ENCODE results near the gene MCTP2.

MCTP2 gene

GRCh38 chr15:94411846-94412245, 180.5 kb downstream of the MCTP2 start:
- DNase-seq: no peak

DNA sequence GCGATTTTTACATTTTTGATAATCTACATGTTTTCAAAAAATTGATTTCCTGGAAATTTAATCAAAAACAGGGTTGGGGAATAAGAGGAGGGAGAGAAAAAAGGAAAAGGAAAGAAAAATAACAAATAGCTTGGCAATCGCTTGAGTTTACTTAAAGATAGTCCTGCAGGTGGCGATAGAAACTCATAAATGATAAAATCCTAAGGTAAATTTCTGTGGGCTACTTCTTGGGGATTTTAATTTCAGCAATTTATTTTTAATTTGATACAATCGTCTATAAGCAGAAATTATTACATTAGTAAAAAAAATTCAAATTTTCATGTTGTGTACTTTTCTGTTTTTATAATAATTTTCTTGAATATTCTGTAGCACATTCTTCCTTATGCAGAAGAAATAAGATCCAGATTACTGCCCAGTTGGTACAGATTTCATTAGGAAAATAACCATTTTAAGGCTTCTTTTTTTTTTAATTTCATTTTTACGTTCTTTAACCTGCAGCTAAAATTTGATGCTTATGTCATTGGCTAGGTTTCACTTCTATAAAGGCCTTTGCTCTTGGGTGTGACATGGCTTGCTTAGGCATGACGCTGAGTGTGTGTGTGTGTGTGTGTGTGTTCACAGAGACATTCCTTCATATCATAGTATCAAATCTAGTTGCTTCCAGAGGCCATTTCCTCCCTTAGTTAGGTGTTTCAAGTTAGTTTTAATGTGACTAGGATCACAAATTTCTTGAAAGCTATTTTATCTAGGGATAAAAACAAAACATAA, 181.8 kb downstream of the MCTP2 start:
- no peak for DNase-seq

DNA sequence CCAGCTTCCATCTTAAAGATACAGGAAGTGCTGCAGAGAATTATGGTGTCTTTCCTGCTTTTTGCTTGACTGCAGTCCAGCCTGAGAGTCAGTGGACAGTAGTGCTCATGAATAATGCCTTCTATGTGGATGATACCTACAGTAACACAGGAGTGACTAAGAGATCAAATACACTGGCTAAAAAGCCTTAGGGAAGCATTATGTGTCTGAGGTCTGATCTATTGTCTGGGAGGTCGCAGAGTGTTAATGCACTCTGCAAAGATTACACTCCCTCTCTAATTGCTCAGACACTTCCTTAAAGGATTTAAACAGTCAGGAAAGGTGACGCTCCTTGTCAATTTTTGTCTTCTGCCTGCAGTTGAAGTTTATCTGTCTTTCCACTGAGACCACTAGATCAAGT, 183.6 kb downstream of the MCTP2 start:
- DNase-seq: no peak

- no peak for DNase-seq
These were observed 184.9 kb downstream of the MCTP2 start for GRCh38 chr15:94416267-94416666.

- DNase-seq: no peak
These were observed 185.5 kb downstream of the MCTP2 start for GRCh38 chr15:94416820-94417219.

DNA sequence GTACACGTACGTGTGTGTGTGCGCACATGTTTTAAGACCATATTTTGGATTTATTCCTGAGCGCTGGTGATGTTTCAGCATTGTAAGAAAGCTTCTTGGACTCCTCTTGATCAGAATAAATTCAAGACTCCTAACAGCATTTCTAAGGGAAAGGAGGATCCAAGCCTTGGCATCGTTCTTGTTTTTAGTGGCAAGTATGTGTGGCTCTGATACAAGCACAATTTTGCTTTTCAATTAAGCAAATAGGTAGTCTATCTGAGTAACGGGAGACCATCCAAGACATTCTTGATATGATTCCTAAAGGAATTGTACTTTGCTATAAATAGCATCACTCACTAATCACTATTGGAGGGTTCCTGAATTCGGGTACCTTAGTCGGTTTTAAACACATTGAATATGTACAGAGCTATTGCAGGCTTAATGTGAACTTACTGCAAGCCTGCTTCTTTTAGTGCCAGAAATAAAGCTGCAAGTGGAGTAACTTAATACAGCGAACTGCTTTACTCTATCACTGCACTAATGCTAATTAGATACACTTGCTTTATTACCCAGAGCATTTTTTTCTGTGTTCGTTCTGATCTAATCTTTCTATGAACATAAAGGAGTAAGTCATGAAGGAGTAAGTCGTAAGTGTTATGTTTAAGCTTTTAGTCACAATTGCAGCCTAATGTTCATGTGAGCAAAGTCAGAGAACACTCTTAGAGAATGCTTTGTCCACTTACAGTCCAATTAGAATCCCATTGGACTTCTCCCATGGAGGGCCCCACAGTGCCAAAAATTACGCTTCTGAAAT, 186.3 kb downstream of the MCTP2 start:
- DNase-seq: no peak

DNA sequence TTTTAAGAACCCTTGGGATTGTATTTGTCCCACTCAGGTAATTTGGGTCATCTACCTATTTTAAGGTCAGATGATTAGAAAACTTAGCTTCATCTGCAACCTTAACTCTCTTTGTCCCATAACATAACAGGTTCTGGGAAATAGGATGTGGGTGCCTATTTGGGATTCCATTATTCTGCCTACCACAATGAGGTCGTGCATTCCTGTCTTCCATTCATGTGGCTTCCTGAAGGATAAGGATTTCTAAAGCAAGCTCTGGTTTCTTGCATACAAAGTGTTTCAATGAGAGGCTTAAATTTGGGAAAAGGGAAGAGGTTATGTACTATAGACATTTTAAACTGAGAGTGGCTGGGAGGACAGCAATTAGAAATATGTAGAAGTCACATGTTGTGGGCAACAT, 190.3 kb downstream of the MCTP2 start:
- no peak for DNase-seq

- no peak for DNase-seq
These were observed 200.9 kb downstream of the MCTP2 start for GRCh38 chr15:94432279-94432678.

- no peak for DNase-seq
These were observed 207.8 kb downstream of the MCTP2 start for GRCh38 chr15:94439158-94439557.

GRCh38 chr15:94441760-94442159, 210.4 kb downstream of the MCTP2 start:
- no peak for DNase-seq

DNA sequence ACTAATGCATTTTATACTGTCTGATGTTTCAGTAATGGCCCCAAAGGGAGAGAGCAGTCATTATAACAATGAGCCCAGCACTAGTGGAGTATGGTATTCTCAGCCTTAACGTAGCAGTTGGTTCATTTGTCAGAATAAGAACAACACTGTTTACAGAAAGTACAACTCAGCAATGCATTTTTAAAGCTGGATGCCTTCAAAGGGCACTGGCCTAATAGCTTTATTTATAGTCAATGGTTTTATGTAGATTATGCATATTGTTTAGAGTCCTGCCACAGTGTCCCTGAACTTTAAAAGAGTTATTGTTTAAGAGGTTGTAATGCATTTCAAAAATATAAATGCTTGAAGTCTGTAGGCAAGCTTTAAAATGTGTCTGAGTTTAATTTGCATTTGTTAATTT, 211.1 kb downstream of the MCTP2 start:
- no peak for DNase-seq

GRCh38 chr15:94443186-94443585, 211.8 kb downstream of the MCTP2 start:
- no peak for DNase-seq

GRCh38 chr15:94445566-94446160, 214.3 kb downstream of the MCTP2 start:
- DNase-seq: no peak

- no peak for DNase-seq
These were observed 215.1 kb downstream of the MCTP2 start for GRCh38 chr15:94446441-94446840.

- DNase-seq: no peak
These were observed 220.1 kb downstream of the MCTP2 start for GRCh38 chr15:94451466-94451865.

DNA sequence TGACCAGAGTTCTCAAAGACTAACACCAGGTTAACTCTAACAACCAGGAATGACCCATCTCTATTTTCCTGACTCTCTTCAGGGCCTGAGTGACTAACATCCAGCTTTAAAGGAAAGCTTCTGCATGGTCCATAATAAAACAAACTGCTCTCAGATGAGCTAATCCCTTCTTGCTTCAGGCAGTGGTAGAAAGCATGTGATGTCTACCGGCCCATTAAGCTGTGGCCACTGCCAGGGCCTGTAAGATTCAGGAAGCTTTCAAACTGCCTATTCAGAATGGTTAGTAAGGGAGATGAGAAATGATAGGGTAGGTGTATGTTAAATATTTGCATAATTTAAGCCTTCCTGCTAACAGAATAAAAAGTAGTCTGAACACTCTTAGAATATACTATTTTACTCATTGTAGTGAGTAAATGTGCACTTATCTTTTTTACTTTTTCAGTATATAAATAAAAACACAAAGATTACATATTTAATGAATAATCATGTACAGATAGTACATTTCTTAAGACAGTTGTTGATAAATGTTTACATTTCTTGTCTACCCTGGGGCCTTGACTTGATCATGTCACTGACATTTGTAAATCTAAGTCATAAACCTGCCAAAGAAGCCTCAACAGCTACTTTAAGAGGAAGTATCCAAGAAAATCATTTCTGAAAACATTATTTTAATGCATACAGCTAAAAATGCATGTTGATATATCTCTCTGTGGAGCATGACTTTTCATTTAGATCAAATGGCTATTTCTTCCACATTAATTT, 222.0 kb downstream of the MCTP2 start:
- DNase-seq: no peak

- no peak for DNase-seq
These were observed 223.9 kb downstream of the MCTP2 start for GRCh38 chr15:94455297-94455696.

DNA sequence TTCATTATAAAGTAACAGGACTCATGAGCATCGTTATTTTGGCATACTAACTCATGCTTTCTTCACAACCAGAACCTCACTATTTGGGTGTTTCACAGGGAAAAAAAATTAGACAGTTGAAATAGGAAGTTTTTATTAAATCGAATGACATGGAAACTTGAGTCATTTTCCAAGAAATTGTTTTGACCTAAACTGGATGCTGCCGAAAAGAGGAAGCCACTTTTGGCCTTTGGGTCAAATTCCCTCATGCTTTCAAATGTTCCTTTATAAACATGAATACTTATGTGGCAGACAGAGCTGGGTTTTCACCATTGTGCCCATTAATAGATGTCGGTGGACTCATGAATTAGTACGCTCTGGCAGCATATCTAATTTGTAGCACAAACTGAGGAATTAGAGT, 224.9 kb downstream of the MCTP2 start:
- DNase-seq: no peak

DNA sequence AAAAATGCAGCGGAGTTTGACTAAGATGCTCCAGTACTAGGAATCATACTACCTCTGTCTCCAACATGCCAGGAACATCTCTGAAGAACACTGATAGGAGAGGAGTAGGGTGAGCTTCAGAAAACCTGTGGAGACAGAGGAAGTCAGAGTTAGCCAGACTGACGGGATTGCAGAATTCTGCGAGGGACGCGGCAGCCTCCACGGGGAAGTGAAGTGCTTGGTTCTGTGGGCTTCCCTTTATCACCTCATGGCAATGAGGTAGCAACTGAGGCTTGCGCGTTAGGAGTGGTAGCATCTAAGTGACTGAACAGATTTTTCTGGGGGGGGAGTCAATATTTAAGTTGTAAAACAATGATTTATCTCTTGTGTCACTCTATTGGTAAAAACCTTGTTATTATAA, 226.3 kb downstream of the MCTP2 start:
- no peak for DNase-seq

DNA sequence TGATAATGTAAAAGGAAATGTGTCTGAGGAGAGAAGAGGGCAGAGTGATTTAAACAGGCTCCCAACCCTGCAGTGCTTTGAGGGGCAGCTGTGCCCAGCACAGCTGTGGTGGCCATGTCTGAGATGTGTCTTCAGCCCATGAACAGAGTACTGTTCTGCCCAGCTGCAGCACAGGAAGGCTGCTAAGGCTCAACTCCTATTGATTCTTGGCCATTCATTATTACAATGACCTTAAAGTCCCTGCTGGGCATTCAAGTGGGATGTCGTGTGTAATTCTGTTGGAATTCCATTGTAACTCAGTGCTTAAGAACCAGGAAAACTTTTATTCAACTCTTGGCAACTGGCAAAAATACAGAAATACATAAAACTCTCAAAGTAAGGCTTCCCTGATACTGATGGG, 229.3 kb downstream of the MCTP2 start:
- DNase-seq: no peak

DNA sequence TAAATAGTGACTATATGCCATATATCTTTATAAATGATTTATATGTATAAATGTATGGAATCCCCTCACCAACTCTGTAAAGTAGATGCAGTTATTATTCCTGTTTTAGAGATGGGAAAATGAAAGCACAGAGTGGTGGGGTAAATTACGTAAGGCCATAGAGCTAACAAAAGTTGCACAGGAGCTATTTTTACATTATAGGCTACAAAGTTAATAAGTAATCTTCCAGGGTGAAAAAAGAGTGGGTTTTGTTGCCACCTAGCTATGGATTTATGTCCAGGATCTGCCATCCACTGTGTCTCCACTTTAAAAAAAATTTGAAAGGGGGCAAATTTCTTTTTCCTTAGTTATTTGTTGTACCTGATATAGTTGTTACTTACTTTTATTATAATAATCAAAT, 235.7 kb downstream of the MCTP2 start:
- DNase-seq: no peak

- DNase-seq: no peak
These were observed 239.1 kb downstream of the MCTP2 start for GRCh38 chr15:94470492-94470891.

GRCh38 chr15:94476686-94477085, 245.3 kb downstream of the MCTP2 start:
- DNase-seq: no peak
